NK-92 (cell line): ENCODE results near the gene LRIT1.

Source experiments
- DNase-seq: peaks from one replicate; lab custom pipeline; 2025; ENCODE audit not compliant: unreplicated experiment; lab: John Stamatoyannopoulos, UW

The LRIT1 gene

GRCh38 chr10:84256510-84257342 lies 15.4 kb upstream of the LRIT1 start:
- no peak for DNase-seq

GRCh38 chr10:84254552-84255478 lies 13.5 kb upstream of the LRIT1 start:
- no peak for DNase-seq

- no peak for DNase-seq
Measured at GRCh38 chr10:84248794-84249193, 7.4 kb upstream of the LRIT1 start.

- no peak for DNase-seq
Measured at GRCh38 chr10:84247496-84247895, 6.2 kb upstream of the LRIT1 start.

- DNase-seq, result no peak
Measured at GRCh38 chr10:84244651-84245270, 3.4 kb upstream of the LRIT1 start, which contains the start of gene RGR. TSS of gene RGR (plus strand) at chr10:84245053. CDS start at chr10:84245091, 38 bp downstream.

- no peak for DNase-seq
Measured at GRCh38 chr10:84243759-84244158, 2.4 kb upstream of the LRIT1 start.

GRCh38 chr10:84238909-84239308 lies 2.4 kb downstream of the LRIT1 start:
- no peak for DNase-seq

GRCh38 chr10:84237199-84238051 lies 3.9 kb downstream of the LRIT1 start:
- DNase-seq, result no peak

GRCh38 chr10:84236807-84237198 lies 4.5 kb downstream of the LRIT1 start:
- no peak for DNase-seq

GRCh38 chr10:84235096-84235495 lies 6.2 kb downstream of the LRIT1 start:
- no peak for DNase-seq

GRCh38 chr10:84234479-84234878 lies 6.9 kb downstream of the LRIT1 start:
- no peak for DNase-seq

- no peak for DNase-seq
Measured at GRCh38 chr10:84233940-84234339, 7.4 kb downstream of the LRIT1 start.

- no peak for DNase-seq
Measured at GRCh38 chr10:84232376-84232775, 9.0 kb downstream of the LRIT1 start.

- DNase-seq, result no peak
Measured at GRCh38 chr10:84230359-84230758, 11.0 kb downstream of the LRIT1 start.

- no peak for DNase-seq
Measured at GRCh38 chr10:84227810-84228209, 13.5 kb downstream of the LRIT1 start.

- DNase-seq, result no peak
Measured at GRCh38 chr10:84226616-84227015, 14.7 kb downstream of the LRIT1 start.

GRCh38 chr10:84225427-84226173 lies 15.7 kb downstream of the LRIT1 start, which contains the start of gene LRIT2:
TSS of gene LRIT2 (minus strand) at chr10:84225544. CDS start at chr10:84225520, 24 bp downstream.
- no peak for DNase-seq

GRCh38 chr10:84224411-84225028 lies 16.8 kb downstream of the LRIT1 start:
- DNase-seq, result no peak

GRCh38 chr10:84221916-84222315 lies 19.4 kb downstream of the LRIT1 start:
- DNase-seq, result no peak
